Measurements from ENCODE around the gene MYNN. TPM values are rescaled to one million over a fixed set of nuclear protein-coding genes. Genes with fewer than 3 reads are reported as not detected.

Gene MYNN
- total and polyA plus RNA-seq, 9 of the 15 experiments (the other 6 are each of a cell fraction or from before 2014, with no cell fraction given), result 10.4 to 35.7 (median 21.3) TPM

DNA sequence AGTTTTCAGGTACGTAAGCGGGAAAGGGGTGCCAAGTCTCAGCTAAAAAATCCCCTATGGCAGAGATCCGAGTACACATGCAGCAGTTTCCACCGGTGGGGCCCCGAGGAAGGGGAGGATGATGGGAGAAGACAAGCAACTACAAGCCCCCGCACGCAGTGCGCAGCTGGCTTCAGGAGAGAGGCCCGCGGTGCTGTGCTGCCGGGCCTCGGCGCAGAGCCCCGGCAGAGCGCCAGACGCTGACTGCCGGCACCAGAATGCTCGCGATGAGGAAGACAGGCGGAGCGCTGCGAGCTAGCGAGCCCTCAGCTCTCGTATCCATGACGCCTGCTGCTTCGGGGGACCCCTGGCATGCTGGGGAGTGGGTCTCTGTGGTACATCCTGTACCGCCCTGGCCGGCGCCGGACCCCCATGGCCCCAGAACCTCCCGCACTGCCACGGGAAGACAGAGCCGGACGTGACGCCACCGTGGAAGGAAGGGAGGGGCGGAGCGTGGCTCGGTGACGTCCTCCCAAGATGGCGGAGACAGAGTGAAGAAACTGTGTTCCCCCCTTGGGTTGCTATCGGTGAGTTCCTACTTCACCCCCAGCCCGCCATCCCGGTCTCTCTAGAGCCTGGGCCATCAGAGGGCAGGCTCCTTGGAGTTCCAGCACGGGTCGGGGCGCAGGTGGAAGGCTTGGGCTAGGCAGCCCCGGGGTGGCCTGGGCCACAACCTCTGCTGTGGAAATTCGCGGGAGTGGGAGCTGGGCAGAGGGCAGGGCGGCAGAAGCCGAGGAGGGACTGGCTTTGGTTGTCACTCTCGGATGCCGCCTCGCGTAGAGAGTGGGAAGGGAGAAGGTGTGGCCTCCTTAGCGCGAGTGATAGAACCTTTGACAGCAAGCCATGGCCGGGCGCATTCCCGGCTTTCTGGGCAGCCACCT is at the start of gene MYNN (continued):
- no peak for TF ChIP-seq CBX2 (IDR thresholded peaks at IDR 0.05; ENCODE audit: insufficient read depth, low read length, poor library complexity, severe bottlenecking)
- no peak for TF ChIP-seq MCM5 (IDR thresholded peaks at IDR 0.05; ENCODE audit: low read depth)
- no peak for TF ChIP-seq ZNF212 (CRISPR knock-in tag; IDR thresholded peaks at IDR 0.05)
- TF ChIP-seq SMARCC2 (IDR thresholded peaks at IDR 0.05; ENCODE audit: low read depth), result no peak
- TF ChIP-seq SNIP1 (IDR thresholded peaks at IDR 0.05; ENCODE audit: low read depth), result no peak
- TF ChIP-seq RBFOX2 (IDR thresholded peaks at IDR 0.05; ENCODE audit: low read depth, low read length), result peak; percentile 99
- peak; percentile 87 for TF ChIP-seq POLR2AphosphoS5 (IDR thresholded peaks at IDR 0.05; ENCODE audit: control insufficient read depth, insufficient read depth, low read depth, low read length)
- no peak for TF ChIP-seq ETS2 (tag; IDR thresholded peaks at IDR 0.05; ENCODE audit: borderline replicate concordance, poor library complexity, severe bottlenecking)
- TF ChIP-seq, protein P1, sequence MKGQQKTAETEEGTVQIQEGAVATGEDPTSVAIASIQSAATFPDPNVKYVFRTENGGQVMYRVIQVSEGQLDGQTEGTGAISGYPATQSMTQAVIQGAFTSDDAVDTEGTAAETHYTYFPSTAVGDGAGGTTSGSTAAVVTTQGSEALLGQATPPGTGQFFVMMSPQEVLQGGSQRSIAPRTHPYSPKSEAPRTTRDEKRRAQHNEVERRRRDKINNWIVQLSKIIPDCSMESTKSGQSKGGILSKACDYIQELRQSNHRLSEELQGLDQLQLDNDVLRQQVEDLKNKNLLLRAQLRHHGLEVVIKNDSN (CRISPR knock-in tag; IDR thresholded peaks at IDR 0.05), result 0 out of 2 replicates have a peak, but pooled peaks have one; percentile 37
- no peak for TF ChIP-seq RBM17 (IDR thresholded peaks at IDR 0.05; ENCODE audit: borderline replicate concordance, low read depth, low read length)
- TF ChIP-seq, protein P2, sequence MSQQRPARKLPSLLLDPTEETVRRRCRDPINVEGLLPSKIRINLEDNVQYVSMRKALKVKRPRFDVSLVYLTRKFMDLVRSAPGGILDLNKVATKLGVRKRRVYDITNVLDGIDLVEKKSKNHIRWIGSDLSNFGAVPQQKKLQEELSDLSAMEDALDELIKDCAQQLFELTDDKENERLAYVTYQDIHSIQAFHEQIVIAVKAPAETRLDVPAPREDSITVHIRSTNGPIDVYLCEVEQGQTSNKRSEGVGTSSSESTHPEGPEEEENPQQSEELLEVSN (IDR thresholded peaks at IDR 0.05; ENCODE audit: borderline replicate concordance in 1 of 2, extremely low read depth in 1 of 2, insufficient read depth in 1 of 2, insufficient read length in 1 of 2, low read depth in 1 of 2, low read length in 1 of 2, poor library complexity in 1 of 2, severe bottlenecking in 1 of 2), result peak in 1 of 2 experiments; percentile 13
- TF ChIP-seq ZBTB7A (IDR thresholded peaks at IDR 0.05; ENCODE audit: borderline replicate concordance, control insufficient read depth, low read depth, low read length), result peak; percentile 92
- no peak for TF ChIP-seq CHD4 (IDR thresholded peaks at IDR 0.05; ENCODE audit: insufficient read depth, insufficient replicate concordance, low read depth, low read length, poor library complexity, severe bottlenecking)
- no peak for TF ChIP-seq RBM39 (optimal IDR thresholded peaks at IDR 0.05; ENCODE audit: low read depth, low read length)
- peak; percentile 12; the same call in 1 of the 2 replicates for TF ChIP-seq GATA2 (CRISPR knock-in tag; IDR thresholded peaks at IDR 0.05)
- TF ChIP-seq ZNF311 (CRISPR knock-in tag; IDR thresholded peaks at IDR 0.05), result no peak
- TF ChIP-seq, protein P3, sequence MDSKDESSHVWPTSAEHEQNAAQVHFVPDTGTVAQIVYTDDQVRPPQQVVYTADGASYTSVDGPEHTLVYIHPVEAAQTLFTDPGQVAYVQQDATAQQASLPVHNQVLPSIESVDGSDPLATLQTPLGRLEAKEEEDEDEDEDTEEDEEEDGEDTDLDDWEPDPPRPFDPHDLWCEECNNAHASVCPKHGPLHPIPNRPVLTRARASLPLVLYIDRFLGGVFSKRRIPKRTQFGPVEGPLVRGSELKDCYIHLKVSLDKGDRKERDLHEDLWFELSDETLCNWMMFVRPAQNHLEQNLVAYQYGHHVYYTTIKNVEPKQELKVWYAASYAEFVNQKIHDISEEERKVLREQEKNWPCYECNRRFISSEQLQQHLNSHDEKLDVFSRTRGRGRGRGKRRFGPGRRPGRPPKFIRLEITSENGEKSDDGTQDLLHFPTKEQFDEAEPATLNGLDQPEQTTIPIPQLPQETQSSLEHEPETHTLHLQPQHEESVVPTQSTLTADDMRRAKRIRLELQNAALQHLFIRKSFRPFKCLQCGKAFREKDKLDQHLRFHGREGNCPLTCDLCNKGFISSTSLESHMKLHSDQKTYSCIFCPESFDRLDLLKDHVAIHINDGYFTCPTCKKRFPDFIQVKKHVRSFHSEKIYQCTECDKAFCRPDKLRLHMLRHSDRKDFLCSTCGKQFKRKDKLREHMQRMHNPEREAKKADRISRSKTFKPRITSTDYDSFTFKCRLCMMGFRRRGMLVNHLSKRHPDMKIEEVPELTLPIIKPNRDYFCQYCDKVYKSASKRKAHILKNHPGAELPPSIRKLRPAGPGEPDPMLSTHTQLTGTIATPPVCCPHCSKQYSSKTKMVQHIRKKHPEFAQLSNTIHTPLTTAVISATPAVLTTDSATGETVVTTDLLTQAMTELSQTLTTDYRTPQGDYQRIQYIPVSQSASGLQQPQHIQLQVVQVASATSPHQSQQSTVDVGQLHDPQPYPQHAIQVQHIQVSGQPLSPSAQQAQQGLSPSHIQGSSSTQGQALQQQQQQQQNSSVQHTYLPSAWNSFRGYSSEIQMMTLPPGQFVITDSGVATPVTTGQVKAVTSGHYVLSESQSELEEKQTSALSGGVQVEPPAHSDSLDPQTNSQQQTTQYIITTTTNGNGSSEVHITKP (IDR thresholded peaks at IDR 0.05; ENCODE audit: partially characterized antibody), result no peak
- no peak for TF ChIP-seq ZNF3 (CRISPR knock-in tag; IDR thresholded peaks at IDR 0.05)

Data from K562 (cell line).